Breast epithelium (tissue), 4 donors: Measurements from ENCODE around the gene FGGY. TPM values are rescaled to one million over a fixed set of nuclear protein-coding genes. Genes with fewer than 3 reads are reported as not detected.

ENCODE experiments used
- DNase-seq, 2 donors: peaks; one replicate each; pipeline ENCODE4 v3.0.0-alpha.2; 2019; ENCODE audit warnings: low spot score in 2 of 2
- H3K27ac ChIP-seq, 2 donors: fragments of 200-600 bp; sonication (generic) in 1 of 2; one replicate each; pipeline ENCODE4 v1.5.1; 2016 to 2019; ENCODE audit warnings: mild to moderate bottlenecking in 1 of 2
- H3K27me3 ChIP-seq, 2 donors: fragments of 200-600 bp; sonication (generic) in 1 of 2; one replicate each; pipeline versions ENCODE4 v1.5.1 to v1.6.0; 2017 to 2019; ENCODE audit warnings: control low read depth in 1 of 2, mild to moderate bottlenecking in 1 of 2
- H3K36me3 ChIP-seq: fragments of 200-600 bp; one replicate; pipeline ENCODE4 v1.5.1; 2019
- H3K4me1 ChIP-seq, 2 donors: fragments of 200-600 bp; sonication (generic); one replicate each; pipeline ENCODE4 v1.5.1; 2016 to 2019; ENCODE audit warnings: control low read depth in 1 of 2
- H3K4me3 ChIP-seq, 3 donors: fragments of 200-600 bp; sonication (generic); 1 replicate in 2 of 3; 2 replicates in 1 of 3; pipeline ENCODE4 v1.5.1; 2016 to 2019; ENCODE audit warnings: mild to moderate bottlenecking in 3 of 3, moderate library complexity in 2 of 3
- H3K9me3 ChIP-seq, 2 donors: fragments of 200-600 bp; sonication (generic) in 1 of 2; one replicate each; pipeline ENCODE4 v1.5.1; 2016 to 2019; ENCODE audit warnings: control low read depth in 1 of 2
- CTCF ChIP-seq, 3 donors: fragments of 450-650 bp; IDR thresholded peaks; one replicate each; pipeline ENCODE4 v1.5.1; 2016 to 2017; ENCODE audit warnings: antibody characterized with exemption in 3 of 3, mild to moderate bottlenecking in 3 of 3, moderate library complexity in 3 of 3
- POLR2A ChIP-seq: fragments of 450-650 bp; IDR thresholded peaks from one replicate; pipeline ENCODE4 v1.6.1; 2016; ENCODE audit warnings: antibody characterized with exemption, mild to moderate bottlenecking, moderate library complexity
- POLR2AphosphoS5 ChIP-seq, 3 donors: sonication (generic); formaldehyde crosslinking; IDR thresholded peaks; one replicate each; pipeline ENCODE4 v1.6.1; 2017; ENCODE audit warnings: antibody characterized with exemption in 3 of 3
- intact Hi-C: fragments of 100-400 bp; cut with DNase I; formaldehyde crosslinking; loops from one replicate; pipeline ENCODE4 v1.15.1; 2023; ENCODE audit warnings: low total_unique reads
- total RNA-seq, 3 donors: library from RNA; depleted of rRNA; stranded (reverse); fragments of >200 nt; gene quantifications; one replicate each; pipeline ENCODE4 v1.1.0, GENCODE V29; 2016

The FGGY gene
- total RNA-seq, 3 donors from 2014 or later: 16.2 to 50.3 (median 29.2) TPM

- no peak for DNase-seq
- H3K36me3 ChIP-seq: no peaks in the 10 kb centered on the region
- no peaks in the 10 kb centered on the region for H3K9me3 ChIP-seq
- no peak overlapping the region for H3K4me3 ChIP-seq
- no peaks in the 10 kb centered on the region for H3K27me3 ChIP-seq
- no peaks in the 10 kb centered on the region for H3K4me1 ChIP-seq
- intact Hi-C loops: no loop called here
- TF ChIP-seq POLR2A: no peak
- TF ChIP-seq POLR2AphosphoS5 (IDR thresholded peaks at IDR 0.05): no peak
- no peak for TF ChIP-seq CTCF (IDR thresholded peaks at IDR 0.05)
- H3K27ac ChIP-seq: no peak overlapping the region
These were observed 18.1 kb downstream of the FGGY start for GRCh38 chr1:59314776-59315528.

- H3K27me3 ChIP-seq: no peaks in the 10 kb centered on the region
- no peaks in the 10 kb centered on the region for H3K36me3 ChIP-seq
- TF ChIP-seq POLR2AphosphoS5 (IDR thresholded peaks at IDR 0.05) (no peak), POLR2A (no peak), CTCF (IDR thresholded peaks at IDR 0.05) (no peak)
- intact Hi-C loops: no loop called here
- no peaks in the 10 kb centered on the region for H3K9me3 ChIP-seq
- H3K4me1 ChIP-seq: no peaks in the 10 kb centered on the region
- no peak for DNase-seq
- H3K4me3 ChIP-seq: no peak overlapping the region
- H3K27ac ChIP-seq: peak overlapping the region in 1 of 2 donors; percentile 1
These were observed 18.9 kb downstream of the FGGY start for GRCh38 chr1:59315529-59316463.

- Histone ChIP-seq H3K27ac (peak overlapping the region; percentile 1 to 20), H3K9me3 (no peaks in the 10 kb centered on the region), H3K4me1 (no peaks in the 10 kb centered on the region), H3K27me3 (no peaks in the 10 kb centered on the region), H3K36me3 (no peaks in the 10 kb centered on the region), H3K4me3 (peak overlapping the region in 1 of 3 donors; percentile 19)
- intact Hi-C loops: no loop called here
- TF ChIP-seq POLR2AphosphoS5 (IDR thresholded peaks at IDR 0.05) (no peak), POLR2A (no peak), CTCF (IDR thresholded peaks at IDR 0.05) (no peak)
- no peak for DNase-seq
These were observed 19.7 kb downstream of the FGGY start for GRCh38 chr1:59316497-59317128.

- DNase-seq: no peak
- H3K36me3 ChIP-seq: no peaks in the 10 kb centered on the region
- intact Hi-C loops: no loop called here
- no peak overlapping the region for H3K27ac ChIP-seq
- H3K4me1 ChIP-seq: no peaks in the 10 kb centered on the region
- TF ChIP-seq POLR2A: no peak
- no peak for TF ChIP-seq CTCF (IDR thresholded peaks at IDR 0.05)
- no peak for TF ChIP-seq POLR2AphosphoS5 (IDR thresholded peaks at IDR 0.05)
- no peak overlapping the region for H3K4me3 ChIP-seq
- no peaks in the 10 kb centered on the region for H3K9me3 ChIP-seq
- no peaks in the 10 kb centered on the region for H3K27me3 ChIP-seq
These were observed 20.4 kb downstream of the FGGY start for GRCh38 chr1:59317343-59317742.
